ENCODE results near the gene MXRA7. TPM values are rescaled to one million over a fixed set of nuclear protein-coding genes. Genes with fewer than 3 reads are reported as not detected.
A peak's percentile ranks its signal among the peaks of the same experiment; 100 is the strongest.
"Not testable (repeated sequence)": the region's sequence is repeated elsewhere in the genome, so short reads cannot be mapped to it uniquely, and the experiment has no call there.

Gene MXRA7
- total RNA-seq, 1 experiment from 2014 or later: 247 TPM

DNA sequence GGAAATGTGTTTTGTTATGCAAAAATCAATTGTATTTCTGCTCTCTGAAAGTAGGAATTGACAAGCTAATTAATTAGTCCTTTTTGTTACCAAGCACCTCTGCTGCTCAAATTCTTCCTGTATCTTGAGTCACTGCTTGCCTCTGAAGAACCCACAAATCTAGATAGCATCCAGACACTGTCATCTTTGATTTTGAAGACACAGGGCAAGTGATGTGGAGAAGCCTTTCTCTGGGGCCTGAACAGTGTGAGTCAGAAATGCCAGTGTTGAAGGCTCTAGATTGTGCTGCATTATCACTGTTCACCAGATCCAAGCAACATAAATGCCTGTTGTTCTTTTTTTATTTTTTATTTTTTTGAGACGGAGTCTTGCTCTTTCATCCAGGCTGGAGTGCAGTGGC lies 56.4 kb downstream of the MXRA7 start:
- H3K27me3 ChIP-seq: peaks cover 3% of the 10 kb centered on the region; the same call in 1 of the 2 replicates
- DNase-seq: no peak
- no peak overlapping the region for H3K27ac ChIP-seq
- 0 out of 2 replicates have a peak, but pooled peaks cover 3% of the 10 kb centered on the region for H3K4me1 ChIP-seq
- H3K9me3 ChIP-seq (replicated peaks): peaks cover 8% of the 10 kb centered on the region
- H3K36me3 ChIP-seq: no peaks in the 10 kb centered on the region
- H3K4me3 ChIP-seq: no peak overlapping the region

DNA sequence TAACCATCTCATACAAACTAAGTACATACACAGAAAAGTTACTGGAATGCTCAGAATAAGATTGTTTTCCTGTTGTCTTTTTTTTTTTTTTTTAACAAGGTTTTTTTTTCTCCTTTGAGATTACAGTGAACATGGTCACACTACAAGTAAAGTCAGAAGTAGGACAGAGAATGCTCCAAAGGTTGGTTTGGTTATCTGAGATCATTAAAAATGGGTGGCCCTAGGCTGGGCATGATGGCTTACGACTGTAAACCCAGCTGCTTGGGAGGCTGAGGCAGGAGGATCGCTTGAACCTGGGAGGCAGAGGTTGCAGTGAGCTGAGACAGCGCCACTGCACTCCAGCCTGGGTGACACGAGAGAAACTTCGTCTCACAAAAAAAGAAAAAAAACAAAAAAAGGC lies 60.3 kb downstream of the MXRA7 start:
- no peak for DNase-seq
- H3K4me3 ChIP-seq: no peak overlapping the region
- no peaks in the 10 kb centered on the region for H3K4me1 ChIP-seq
- no peaks in the 10 kb centered on the region for H3K36me3 ChIP-seq
- H3K9me3 ChIP-seq (replicated peaks): peaks cover 11% of the 10 kb centered on the region
- H3K27ac ChIP-seq: no peak overlapping the region
- H3K27me3 ChIP-seq: peaks cover 3% of the 10 kb centered on the region; the same call in 1 of the 2 replicates

DNA sequence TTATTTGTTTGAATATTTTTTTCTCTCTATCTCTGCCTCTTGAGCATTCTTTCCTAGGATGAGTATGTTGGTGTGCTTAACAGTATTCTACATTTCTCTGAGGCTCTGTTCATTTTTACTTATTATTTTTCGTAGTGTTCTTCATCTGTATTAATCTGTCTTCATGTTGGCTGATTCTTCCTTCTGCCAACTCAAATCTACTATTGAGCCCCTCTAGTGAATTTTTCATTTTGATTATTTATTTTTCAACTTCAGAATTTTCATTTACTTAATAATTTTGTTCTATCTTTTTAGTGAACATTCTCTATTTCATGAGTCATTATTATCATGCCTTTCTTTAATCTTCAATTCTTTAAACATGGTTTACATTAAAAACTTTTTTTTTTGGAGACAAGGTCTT lies 64.1 kb downstream of the MXRA7 start:
- H3K36me3 ChIP-seq: no peaks in the 10 kb centered on the region
- H3K27me3 ChIP-seq: peaks cover 1% of the 10 kb centered on the region; the same call in 1 of the 2 replicates
- H3K27ac ChIP-seq: no peak overlapping the region
- no peak overlapping the region for H3K4me3 ChIP-seq
- H3K9me3 ChIP-seq (replicated peaks): peaks cover 3% of the 10 kb centered on the region
- peaks cover under 1% of the 10 kb centered on the region; the same call in 1 of the 2 replicates for H3K4me1 ChIP-seq
- no peak for DNase-seq

DNA sequence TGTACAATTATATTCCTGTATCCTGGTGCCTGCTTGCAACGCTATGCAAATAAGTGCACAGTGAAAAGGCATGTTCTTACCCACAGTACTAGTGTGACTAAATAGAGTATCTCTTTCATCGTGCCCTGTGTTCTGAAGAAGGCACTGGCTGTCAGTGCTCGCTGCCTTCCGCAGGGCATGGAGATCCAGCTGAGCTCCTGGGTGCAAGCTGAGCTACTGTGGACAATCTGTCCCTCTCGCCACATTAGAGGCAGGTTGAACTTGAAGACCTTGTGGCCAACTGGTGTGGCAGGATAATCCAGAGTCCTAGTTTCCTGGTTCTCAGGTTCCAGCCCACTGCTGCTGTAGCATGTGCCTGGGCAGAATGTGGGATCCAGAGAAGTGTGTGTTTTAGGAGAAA lies 65.3 kb downstream of the MXRA7 start:
- DNase-seq: no peak
- Histone ChIP-seq H3K27me3 (no peaks in the 10 kb centered on the region), H3K27ac (no peak overlapping the region), H3K4me3 (no peak overlapping the region), H3K9me3 (replicated peaks) (peaks cover 3% of the 10 kb centered on the region; the same call in 1 of the 2 replicates), H3K36me3 (no peaks in the 10 kb centered on the region), H3K4me1 (peaks cover 10% of the 10 kb centered on the region)

DNA sequence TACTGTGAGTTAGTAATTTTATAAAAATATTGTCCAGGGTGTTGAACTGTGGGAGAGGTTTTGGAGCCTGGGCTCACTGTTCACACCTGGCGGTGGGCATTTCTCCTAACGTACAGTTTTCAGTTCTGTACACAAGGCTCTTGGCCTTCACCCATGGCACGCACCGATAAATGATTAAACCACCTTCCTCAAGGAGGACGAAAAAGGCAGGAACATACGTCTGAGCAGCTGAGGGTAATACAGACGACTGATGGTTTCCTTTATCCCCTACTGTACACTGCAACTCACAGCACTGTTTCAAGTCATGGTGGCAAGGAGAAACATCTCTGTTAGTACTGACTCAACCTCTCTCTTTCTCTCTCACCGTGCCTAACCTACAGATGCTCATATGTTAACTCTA lies 65.8 kb downstream of the MXRA7 start:
- Histone ChIP-seq H3K27me3 (no peaks in the 10 kb centered on the region), H3K4me1 (peaks cover 11% of the 10 kb centered on the region), H3K9me3 (replicated peaks) (peaks cover 3% of the 10 kb centered on the region; the same call in 1 of the 2 replicates), H3K4me3 (no peak overlapping the region), H3K27ac (no peak overlapping the region), H3K36me3 (no peaks in the 10 kb centered on the region)
- DNase-seq: no peak

DNA sequence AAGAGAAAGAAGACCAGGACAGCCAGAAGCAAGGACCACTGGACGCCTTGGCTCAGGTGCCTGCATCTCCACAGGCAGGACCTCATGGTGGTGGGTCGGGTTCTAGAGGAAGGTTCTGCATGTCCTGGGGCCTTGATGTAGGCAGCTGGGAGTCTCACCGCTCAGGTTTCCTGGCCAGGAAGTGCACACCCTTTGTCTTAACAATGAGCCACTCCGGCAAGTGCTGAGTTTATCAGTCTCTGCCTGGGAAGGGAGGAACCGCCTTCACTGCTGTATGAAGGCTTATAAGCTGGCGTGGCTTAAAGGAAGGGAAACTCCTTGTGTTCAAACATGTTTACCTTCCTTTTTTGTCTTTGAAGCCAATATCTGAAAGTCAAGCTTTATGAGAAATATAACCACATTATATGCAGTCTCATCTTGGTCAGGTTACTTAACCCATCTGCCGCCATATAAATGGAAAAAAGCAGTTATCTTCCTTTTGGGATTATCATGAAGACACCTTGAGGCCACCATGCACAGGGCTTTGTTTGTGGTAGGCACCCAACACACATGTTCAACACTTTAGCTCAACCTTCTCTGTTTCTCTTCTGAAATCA lies 67.1 kb downstream of the MXRA7 start, which contains the start of gene ST6GALNAC1:
ST6GALNAC1 (minus strand) TSS at position 205 of the 596 bp plus-strand sequence; CDS start at position 86, 119 bp downstream.
- no peaks in the 10 kb centered on the region for H3K36me3 ChIP-seq
- no peaks in the 10 kb centered on the region for H3K27me3 ChIP-seq
- peaks cover 11% of the 10 kb centered on the region for H3K4me1 ChIP-seq
- no peak for DNase-seq
- peaks cover 3% of the 10 kb centered on the region; the same call in 1 of the 2 replicates for H3K9me3 ChIP-seq (replicated peaks)
- H3K4me3 ChIP-seq: no peak within 1 kb of the TSS
- H3K27ac ChIP-seq: no peak within 1 kb of the TSS

DNA sequence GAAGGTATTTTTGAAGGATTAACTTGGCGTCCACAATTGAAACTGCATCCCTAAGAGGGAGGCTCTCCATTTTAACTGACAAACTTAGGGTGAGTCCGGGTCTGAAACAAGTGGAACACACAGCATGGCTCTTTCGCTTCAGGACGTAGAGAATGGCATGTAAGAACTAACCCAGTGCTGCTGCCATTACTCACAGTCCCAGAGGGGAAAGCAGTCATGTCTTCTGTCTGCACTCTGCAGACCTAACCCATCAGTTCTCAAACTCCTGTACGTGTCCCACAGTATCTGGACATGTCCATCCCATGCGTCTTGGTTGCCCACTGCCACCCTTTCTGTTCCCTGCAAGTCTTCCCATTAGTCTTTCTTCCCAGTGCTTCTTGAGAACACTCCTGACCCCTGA lies 67.8 kb downstream of the MXRA7 start:
- DNase-seq: no peak
- Histone ChIP-seq H3K27ac (no peak overlapping the region), H3K4me1 (peaks cover 11% of the 10 kb centered on the region), H3K36me3 (no peaks in the 10 kb centered on the region), H3K27me3 (no peaks in the 10 kb centered on the region), H3K9me3 (replicated peaks) (peaks cover 3% of the 10 kb centered on the region; the same call in 1 of the 2 replicates), H3K4me3 (no peak overlapping the region)

DNA sequence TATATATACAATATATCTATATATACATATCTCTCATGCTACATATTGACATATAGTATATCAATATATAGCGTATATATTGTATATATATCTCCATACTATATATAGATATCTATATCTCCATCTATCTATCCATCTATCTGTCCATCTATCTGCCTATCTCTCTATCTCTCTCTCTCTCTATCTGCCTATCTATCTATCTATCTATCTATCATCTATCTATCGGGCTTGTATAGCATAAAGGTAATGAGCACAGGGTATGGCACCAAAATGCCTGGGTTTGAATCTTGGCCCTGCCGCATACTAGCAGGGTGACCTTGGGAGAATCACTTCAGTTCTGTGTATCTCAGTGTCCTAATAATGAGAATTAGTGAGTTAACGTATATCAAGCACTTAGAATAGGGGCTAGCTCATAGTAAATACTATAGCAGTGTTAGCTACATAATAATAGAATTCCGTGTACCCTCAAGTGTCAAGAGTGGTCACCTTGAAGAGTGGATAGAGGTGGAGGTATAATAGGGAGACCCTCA lies 68.7 kb downstream of the MXRA7 start:
- H3K4me1 ChIP-seq: peaks cover 13% of the 10 kb centered on the region
- no peaks in the 10 kb centered on the region for H3K27me3 ChIP-seq
- no peak for DNase-seq
- H3K27ac ChIP-seq: no peak overlapping the region
- H3K4me3 ChIP-seq: no peak overlapping the region
- H3K36me3 ChIP-seq: no peaks in the 10 kb centered on the region
- H3K9me3 ChIP-seq (replicated peaks): peaks cover under 1% of the 10 kb centered on the region; the same call in 1 of the 2 replicates

DNA sequence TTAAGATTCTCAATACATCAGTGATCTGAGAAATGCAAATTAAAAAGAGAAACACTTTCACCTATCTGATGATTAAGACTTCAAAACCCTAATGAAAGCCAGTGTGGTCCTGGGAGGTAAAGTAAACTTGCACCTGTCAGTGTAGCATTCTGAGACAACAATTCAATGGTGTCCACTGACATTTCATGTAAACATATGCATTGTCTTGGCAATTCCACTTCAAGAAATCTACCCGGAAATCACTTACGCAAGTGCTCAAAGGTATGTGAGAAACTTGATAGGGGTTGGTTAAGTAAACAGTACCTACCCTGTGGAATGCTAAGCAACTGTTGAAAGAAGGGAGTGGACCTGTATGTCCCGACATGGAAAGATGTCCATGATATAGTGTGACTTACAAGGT lies 69.3 kb downstream of the MXRA7 start:
- Histone ChIP-seq H3K36me3 (no peaks in the 10 kb centered on the region), H3K4me1 (peaks cover 17% of the 10 kb centered on the region), H3K27ac (no peak overlapping the region), H3K4me3 (no peak overlapping the region), H3K27me3 (no peaks in the 10 kb centered on the region), H3K9me3 (replicated peaks) (no peaks in the 10 kb centered on the region)
- no peak for DNase-seq

DNA sequence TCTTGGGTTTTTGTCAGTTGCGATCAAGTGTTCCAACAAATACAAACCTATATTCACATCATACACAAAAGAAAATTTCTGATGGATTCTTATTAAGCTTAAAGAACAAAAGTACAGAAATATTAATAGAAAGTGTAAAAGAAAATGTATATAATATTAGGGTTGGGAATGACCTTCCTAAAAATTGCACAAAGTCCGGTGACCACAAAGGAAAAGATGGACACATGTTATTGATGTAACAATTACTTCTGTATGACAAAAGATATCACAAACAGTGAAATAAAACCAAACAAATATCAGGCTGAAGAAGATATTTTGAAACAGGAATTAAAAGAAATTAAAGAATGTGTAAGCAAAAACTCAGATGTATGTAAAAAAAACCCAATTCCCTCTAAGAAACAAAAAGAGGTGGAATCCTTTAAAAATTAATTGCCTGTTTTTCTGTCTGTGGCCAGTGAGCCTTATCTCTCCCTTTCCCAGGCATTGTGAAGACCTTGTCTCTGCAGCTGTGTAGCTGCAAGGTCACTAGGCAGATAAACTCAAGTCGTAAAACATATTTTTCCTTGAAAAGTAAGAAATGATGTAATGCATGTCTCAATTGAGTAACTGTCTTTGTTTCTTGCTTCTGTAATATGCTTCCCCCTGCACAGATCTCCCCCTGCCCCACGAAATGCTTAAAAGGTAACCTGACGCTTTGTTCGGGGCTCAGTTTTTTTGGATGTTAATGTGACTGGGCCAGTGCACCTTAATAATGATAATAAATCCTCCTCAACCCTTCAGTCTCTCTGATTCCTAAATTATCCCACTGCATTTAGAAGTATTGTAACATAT lies 70.0 kb downstream of the MXRA7 start:
- peaks cover 24% of the 10 kb centered on the region for H3K4me1 ChIP-seq
- no peaks in the 10 kb centered on the region for H3K9me3 ChIP-seq (replicated peaks)
- no peak for DNase-seq
- no peaks in the 10 kb centered on the region for H3K27me3 ChIP-seq
- no peak overlapping the region for H3K4me3 ChIP-seq
- H3K27ac ChIP-seq: no peak overlapping the region
- no peaks in the 10 kb centered on the region for H3K36me3 ChIP-seq

DNA sequence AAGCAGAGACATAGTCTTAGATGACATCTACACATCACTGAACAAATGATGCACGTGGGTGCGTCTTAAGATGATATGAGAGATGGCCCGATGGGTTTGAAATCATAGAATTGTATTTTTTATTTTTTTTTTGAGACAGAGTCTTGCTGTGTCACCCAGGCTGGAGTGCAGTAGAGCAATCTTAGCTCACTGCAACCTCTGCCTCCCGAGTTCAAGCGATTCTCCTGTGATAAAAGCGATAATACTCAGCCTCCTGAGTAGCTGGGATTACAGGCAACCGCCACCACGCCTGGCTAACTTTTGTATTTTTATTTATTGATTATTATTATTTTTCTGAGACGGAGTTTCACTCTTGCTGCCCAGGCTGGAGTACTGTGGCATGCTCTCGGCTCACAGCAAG lies 72.5 kb downstream of the MXRA7 start:
- H3K9me3 ChIP-seq (replicated peaks): no peaks in the 10 kb centered on the region
- H3K36me3 ChIP-seq: no peaks in the 10 kb centered on the region
- H3K4me3 ChIP-seq: no peak overlapping the region
- H3K4me1 ChIP-seq: peaks cover 35% of the 10 kb centered on the region
- H3K27me3 ChIP-seq: no peaks in the 10 kb centered on the region
- H3K27ac ChIP-seq: no peak overlapping the region
- no peak for DNase-seq

DNA sequence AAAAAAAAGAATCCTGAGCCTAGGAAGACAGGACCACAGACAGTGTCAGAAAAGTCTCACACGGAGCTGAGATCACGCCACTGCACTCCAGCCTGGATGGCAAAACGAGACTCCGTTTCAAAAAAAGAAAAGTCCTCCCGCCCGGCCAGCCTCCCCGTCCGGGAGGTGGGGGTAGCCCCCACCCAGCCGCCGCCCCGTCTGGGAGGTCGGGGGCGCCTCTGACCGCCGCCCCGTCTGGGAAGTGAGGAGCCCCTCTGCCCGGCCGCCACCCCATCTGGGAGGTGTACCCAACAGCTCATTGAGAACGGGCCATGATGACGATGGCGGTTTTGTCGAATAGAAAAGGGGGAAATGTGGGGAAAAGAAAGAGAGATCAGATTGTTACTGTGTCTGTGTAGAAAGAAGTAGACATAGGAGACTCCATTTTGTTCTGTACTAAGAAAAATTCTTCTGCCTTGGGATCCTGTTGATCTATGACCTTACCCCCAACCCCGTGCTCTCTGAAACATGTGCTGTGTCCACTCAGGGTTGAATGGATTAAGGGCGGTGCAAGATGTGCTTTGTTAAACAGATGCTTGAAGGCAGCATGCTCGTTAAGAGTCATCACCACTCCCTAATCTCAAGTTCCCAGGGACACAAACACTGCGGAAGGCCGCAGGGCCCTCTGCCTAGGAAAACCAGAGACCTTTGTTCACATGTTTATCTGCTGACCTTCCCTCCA lies 74.1 kb downstream of the MXRA7 start:
- H3K27ac ChIP-seq: peak overlapping the region; percentile 81

DNA sequence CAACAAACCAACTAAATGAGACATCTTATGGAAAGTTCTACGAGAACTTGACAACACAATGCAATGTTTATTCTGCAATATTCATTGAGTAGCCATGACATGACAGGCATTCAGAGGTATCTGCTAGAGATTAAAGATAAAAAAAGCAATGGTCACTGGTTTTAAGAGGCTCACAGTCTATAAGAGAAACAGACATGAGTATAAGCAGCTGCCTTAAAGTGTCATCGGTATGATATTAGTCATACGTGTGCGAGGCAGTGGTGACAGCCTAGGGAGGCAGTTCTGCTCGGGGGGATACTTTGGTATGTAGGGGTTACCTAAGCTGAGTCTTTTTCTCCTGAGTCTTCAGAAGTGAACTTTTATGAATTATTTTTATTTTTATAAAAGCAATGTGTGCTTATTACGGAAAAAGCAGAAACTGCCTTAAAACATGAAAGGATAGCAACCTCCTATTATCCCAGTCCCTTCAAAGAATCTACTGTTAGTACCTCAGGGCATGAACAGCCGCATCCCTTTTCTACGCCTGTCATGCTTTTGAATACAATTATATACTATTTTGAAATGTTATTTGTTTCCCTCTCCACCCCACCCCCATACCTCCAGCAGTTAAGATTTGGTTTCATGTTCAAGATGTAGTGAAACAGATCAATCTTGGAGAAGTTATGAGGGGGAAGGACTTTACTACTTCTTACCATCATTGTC lies 75.0 kb downstream of the MXRA7 start:
- H3K36me3 ChIP-seq: no peaks in the 10 kb centered on the region
- peak overlapping the region; percentile 2 for H3K4me3 ChIP-seq
- H3K27me3 ChIP-seq: no peaks in the 10 kb centered on the region
- peak; percentile 76 to 85 for DNase-seq
- no peaks in the 10 kb centered on the region for H3K9me3 ChIP-seq (replicated peaks)
- H3K4me1 ChIP-seq: peaks cover 39% of the 10 kb centered on the region
- H3K27ac ChIP-seq: peak overlapping the region; percentile 81

More for the DNA sequence above, 74.1 kb downstream of the MXRA7 start:
- H3K36me3 ChIP-seq; H3K4me3 ChIP-seq; DNase-seq; H3K27me3 ChIP-seq; H3K9me3 ChIP-seq (replicated peaks): not testable (repeated sequence)
- H3K4me1 ChIP-seq: peaks cover 44% of the 10 kb centered on the region

DNA sequence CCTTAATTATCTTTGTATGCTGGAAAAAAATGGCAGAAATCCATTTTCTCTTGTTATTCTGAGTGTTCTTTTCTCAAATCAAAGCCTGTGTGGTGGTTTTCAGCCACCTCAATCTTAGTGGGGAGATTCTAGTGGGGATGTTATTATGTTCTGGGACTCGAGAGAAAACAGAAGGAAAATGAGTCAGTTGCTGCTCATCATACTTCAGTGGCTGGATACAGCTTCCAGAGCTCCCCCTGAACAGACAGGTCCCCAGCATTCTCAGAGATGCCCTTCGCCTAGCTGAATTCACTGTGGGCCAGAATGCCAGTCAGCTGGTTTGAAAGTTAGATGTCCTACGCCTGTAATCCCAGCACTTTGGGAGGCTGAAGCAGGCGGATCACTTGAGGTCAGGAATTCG lies 75.7 kb downstream of the MXRA7 start:
- no peaks in the 10 kb centered on the region for H3K36me3 ChIP-seq
- peak in 1 of 2 experiments; percentile 41 for DNase-seq
- peak overlapping the region; percentile 81 for H3K27ac ChIP-seq

More for the DNA sequence above, 75.7 kb downstream of the MXRA7 start:
- no peaks in the 10 kb centered on the region for H3K27me3 ChIP-seq
- H3K4me3 ChIP-seq: no peak overlapping the region
- H3K9me3 ChIP-seq (replicated peaks): no peaks in the 10 kb centered on the region
- H3K4me1 ChIP-seq: peaks cover 36% of the 10 kb centered on the region
